PFSK-1 (cell line): ENCODE measurements around the gene AGMO.

Experiments used
- FOXP2 ChIP-seq: optimal IDR thresholded peaks from 2 replicates; pipeline ENCODE3; 2011; ENCODE audit warnings: borderline replicate concordance, control low read depth, inconsistent platforms; ENCODE audit not compliant: insufficient read depth; ENCODE audit errors: extremely low read length, extremely low read depth
- POLR2AphosphoS5 ChIP-seq: IDR thresholded peaks from 2 replicates; pipeline ENCODE4 v1.6.1; 2012; ENCODE audit warnings: low read depth, mild to moderate bottlenecking, control low read depth, low read length, moderate library complexity
- SIN3A ChIP-seq: IDR thresholded peaks from 2 replicates; pipeline ENCODE4 v1.6.1; 2012; ENCODE audit warnings: mild to moderate bottlenecking, low read length, moderate library complexity, borderline replicate concordance; ENCODE audit not compliant: insufficient read depth
- TAF1 ChIP-seq: IDR thresholded peaks from 2 replicates; pipeline ENCODE4 v1.6.1; 2012; ENCODE audit warnings: low read length, control low read depth, borderline replicate concordance; ENCODE audit not compliant: insufficient read depth
- TF ChIP-seq, protein P1 (sequence below), 2 experiments: IDR thresholded peaks; 2 replicates each; pipeline versions ENCODE4 v1.6.1 to v1.8.0; 2011 to 2012; ENCODE audit warnings: low read depth in 2 of 2, low read length in 2 of 2, control low read depth in 1 of 2, inconsistent platforms in 1 of 2, mild to moderate bottlenecking in 1 of 2, moderate library complexity in 1 of 2; ENCODE audit not compliant: insufficient read depth in 1 of 2

The AGMO gene

DNA sequence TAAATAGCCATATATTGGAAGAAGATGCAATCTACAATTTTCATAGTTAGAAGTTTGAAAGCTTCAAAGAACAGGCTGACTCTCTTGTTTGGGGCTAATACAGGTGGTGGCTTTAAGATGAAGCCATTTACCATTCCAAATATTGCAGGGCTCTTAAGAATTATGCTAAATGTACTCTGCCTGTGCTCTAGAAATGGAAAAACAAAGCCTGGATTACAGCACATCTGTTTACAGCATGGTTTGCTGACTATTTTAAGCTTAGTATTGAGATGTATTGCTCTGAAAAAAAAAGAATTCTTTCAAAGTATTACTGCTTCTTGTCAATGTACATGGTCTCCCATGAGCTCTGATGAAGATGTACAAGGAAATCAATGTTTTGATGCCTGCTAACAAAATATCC lies 34.2 kb downstream of the AGMO start:
- TF ChIP-seq, protein P1, sequence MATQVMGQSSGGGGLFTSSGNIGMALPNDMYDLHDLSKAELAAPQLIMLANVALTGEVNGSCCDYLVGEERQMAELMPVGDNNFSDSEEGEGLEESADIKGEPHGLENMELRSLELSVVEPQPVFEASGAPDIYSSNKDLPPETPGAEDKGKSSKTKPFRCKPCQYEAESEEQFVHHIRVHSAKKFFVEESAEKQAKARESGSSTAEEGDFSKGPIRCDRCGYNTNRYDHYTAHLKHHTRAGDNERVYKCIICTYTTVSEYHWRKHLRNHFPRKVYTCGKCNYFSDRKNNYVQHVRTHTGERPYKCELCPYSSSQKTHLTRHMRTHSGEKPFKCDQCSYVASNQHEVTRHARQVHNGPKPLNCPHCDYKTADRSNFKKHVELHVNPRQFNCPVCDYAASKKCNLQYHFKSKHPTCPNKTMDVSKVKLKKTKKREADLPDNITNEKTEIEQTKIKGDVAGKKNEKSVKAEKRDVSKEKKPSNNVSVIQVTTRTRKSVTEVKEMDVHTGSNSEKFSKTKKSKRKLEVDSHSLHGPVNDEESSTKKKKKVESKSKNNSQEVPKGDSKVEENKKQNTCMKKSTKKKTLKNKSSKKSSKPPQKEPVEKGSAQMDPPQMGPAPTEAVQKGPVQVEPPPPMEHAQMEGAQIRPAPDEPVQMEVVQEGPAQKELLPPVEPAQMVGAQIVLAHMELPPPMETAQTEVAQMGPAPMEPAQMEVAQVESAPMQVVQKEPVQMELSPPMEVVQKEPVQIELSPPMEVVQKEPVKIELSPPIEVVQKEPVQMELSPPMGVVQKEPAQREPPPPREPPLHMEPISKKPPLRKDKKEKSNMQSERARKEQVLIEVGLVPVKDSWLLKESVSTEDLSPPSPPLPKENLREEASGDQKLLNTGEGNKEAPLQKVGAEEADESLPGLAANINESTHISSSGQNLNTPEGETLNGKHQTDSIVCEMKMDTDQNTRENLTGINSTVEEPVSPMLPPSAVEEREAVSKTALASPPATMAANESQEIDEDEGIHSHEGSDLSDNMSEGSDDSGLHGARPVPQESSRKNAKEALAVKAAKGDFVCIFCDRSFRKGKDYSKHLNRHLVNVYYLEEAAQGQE (IDR thresholded peaks at IDR 0.05; ENCODE audit: insufficient read depth in 1 of 2, low read depth in 2 of 2, low read length in 2 of 2): no peak
- no peak for TF ChIP-seq POLR2AphosphoS5
- TF ChIP-seq FOXP2: no peak

DNA sequence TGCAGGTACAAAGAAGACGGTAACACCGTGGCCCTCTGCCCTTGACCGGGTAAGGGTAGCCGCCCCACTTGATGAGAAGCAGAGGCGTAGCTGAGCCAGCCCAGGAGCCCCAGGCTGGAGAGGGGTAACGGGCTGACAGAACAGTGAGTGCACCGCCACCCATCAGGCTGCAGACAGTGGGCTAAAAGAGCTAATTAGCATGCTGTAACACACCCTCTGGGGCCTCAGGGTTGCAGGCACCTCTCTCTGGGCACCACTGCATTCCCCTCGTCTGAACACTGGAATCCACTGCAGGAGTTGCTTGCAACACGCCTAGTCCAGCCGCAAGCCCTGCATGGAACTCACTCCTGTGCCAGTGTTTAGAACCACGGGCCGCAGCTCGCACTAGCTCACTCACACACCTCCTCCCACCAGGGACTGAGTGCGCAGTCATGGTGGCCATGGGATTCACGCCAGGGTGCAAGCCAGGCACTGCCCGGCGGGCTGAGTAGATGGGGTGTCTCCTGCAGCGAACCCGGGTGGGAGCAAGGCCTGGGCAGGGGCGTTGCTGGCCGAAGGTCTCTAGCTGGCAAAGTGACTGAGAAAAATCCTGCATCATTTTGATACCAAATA lies 36.1 kb downstream of the AGMO start:
- TF ChIP-seq SIN3A: no peak
- TF ChIP-seq, protein P1 (IDR thresholded peaks at IDR 0.05; ENCODE audit: insufficient read depth in 1 of 2, low read depth in 2 of 2, low read length in 2 of 2): no peak
- TF ChIP-seq POLR2AphosphoS5: no peak
- TF ChIP-seq FOXP2: no peak
- TF ChIP-seq TAF1: no peak

DNA sequence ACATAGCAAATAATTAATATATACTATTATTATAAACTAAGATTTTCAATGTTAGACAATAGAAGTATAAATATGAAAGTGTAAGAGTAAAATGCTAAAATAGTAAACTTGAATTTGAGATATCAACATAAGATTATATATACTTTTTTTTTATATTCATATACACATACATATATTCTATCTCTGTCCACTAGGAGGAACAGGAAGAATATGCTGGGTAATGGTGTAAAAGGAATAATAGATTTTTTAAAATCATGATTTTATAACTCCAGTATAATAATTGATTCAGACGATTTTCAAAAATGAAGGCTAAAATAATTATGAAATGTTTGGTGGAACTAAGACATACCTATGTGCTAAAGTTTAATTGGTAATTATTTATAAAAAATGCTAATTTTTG lies 37.7 kb downstream of the AGMO start:
- TF ChIP-seq POLR2AphosphoS5 (no peak), FOXP2 (no peak), SIN3A (no peak), TAF1 (no peak)
- TF ChIP-seq, protein P1 (IDR thresholded peaks at IDR 0.05; ENCODE audit: insufficient read depth in 1 of 2, low read depth in 2 of 2, low read length in 2 of 2): no peak

DNA sequence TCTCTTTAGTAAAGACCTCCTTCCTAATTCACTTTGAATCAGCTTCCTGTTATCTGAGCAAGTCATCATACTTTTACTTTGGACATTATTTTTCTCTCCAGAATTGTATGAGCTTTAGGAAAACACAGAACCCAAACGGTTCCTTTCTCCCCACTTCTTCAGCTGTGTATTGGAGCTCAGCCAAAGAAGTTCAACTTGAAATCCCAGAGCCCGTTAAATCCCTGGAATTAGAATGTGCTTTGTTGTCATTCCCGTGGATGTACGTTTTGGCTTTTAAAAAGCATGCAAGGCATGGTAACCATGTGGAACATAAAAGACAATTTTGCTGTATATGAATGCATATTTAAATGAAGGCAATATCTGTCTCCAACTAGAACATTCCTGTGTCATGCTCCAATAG lies 46.6 kb downstream of the AGMO start:
- TF ChIP-seq, protein P1 (IDR thresholded peaks at IDR 0.05; ENCODE audit: insufficient read depth in 1 of 2, low read depth in 2 of 2, low read length in 2 of 2): no peak
- no peak for TF ChIP-seq SIN3A
- no peak for TF ChIP-seq POLR2AphosphoS5
- TF ChIP-seq TAF1: no peak
- no peak for TF ChIP-seq FOXP2

DNA sequence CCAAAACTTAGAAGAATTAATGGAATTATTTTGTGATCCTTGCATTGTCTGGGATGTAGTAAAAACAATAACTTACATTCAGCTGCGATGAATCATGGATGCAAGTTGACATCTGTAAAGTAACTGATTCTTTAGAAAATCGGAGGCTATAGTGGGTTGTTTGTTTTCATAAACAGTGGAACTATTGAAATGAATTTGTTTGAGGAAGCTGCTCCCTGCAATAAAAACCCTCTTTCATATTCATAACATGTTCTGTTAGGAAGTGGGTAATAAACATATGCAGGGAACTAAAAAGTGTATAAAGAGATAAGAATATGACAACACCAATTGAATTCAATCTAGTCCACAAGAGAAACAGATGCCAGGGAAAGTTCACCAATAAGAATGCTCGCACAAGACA lies 53.6 kb downstream of the AGMO start:
- no peak for TF ChIP-seq TAF1
- TF ChIP-seq, protein P1 (IDR thresholded peaks at IDR 0.05; ENCODE audit: insufficient read depth in 1 of 2, low read depth in 2 of 2, low read length in 2 of 2): no peak
- TF ChIP-seq SIN3A: no peak
- TF ChIP-seq FOXP2: no peak
- TF ChIP-seq POLR2AphosphoS5: no peak
